PC-9 (cell line): ENCODE data around the gene MKKS. TPM values are rescaled to one million over a fixed set of nuclear protein-coding genes. Genes with fewer than 3 reads are reported as not detected.

Experiments
- BruUV-seq: library from RNA; stranded (reverse); fragments of 400-500 nt; replicated peaks from 2 replicates; lab custom pipeline; 2021; lab: Mats Ljungman, UMichigan
- CTCF ChIA-PET: fragments of 300-600 bp; sonication (Branson Sonifier 250); formaldehyde crosslinking; loops from one replicate; lab custom pipeline; 2022; ENCODE audit warnings: antibody characterized with exemption; lab: Charles Lee
- POLR2A ChIA-PET: fragments of 300-600 bp; sonication (Branson Sonifier 250); formaldehyde crosslinking; loops from one replicate; lab custom pipeline; 2022; ENCODE audit warnings: antibody characterized with exemption; ENCODE audit not compliant: unreplicated experiment; lab: Charles Lee
- DNase-seq, 2 experiments: peaks; one replicate each; pipeline versions ENCODE4 v3.0.0 to v3.0.0-alpha.2; 2015 to 2022; ENCODE audit warnings: mixed read lengths in 1 of 2
- H2AFZ ChIP-seq: fragments of 200-600 bp; sonication (generic); 2 replicates; pipeline ENCODE4 v1.8.1; 2017; ENCODE audit warnings: antibody characterized with exemption
- H3F3A ChIP-seq: fragments of 200-600 bp; sonication (generic); 2 replicates; pipeline ENCODE4 v1.8.1; 2017; ENCODE audit warnings: antibody characterized with exemption, mild to moderate bottlenecking, low read depth; ENCODE audit not compliant: insufficient read depth
- H3K27ac ChIP-seq: fragments of 200-600 bp; sonication (generic); 2 replicates; pipeline ENCODE4 v1.6.1; 2016; ENCODE audit warnings: mixed run types
- H3K27me3 ChIP-seq: fragments of 200-600 bp; sonication (generic); 2 replicates; pipeline ENCODE4 v1.6.1; 2016; ENCODE audit warnings: low read depth, mixed run types; ENCODE audit not compliant: insufficient read depth
- H3K36me3 ChIP-seq: fragments of 200-600 bp; sonication (generic); 2 replicates; pipeline ENCODE4 v1.6.1; 2016; ENCODE audit warnings: low read depth, mixed run types
- H3K4me1 ChIP-seq: fragments of 200-600 bp; sonication (generic); replicated peaks from 2 replicates; pipeline ENCODE4 v1.6.1; 2016; ENCODE audit warnings: mixed run types; ENCODE audit not compliant: insufficient read depth
- H3K4me2 ChIP-seq: fragments of 200-600 bp; sonication (generic); 2 replicates; pipeline ENCODE4 v1.6.1; 2017; ENCODE audit warnings: mixed run types
- H3K4me3 ChIP-seq: fragments of 200-600 bp; sonication (generic); 2 replicates; pipeline ENCODE4 v1.6.1; 2016; ENCODE audit warnings: mixed run types
- H3K79me2 ChIP-seq: fragments of 200-600 bp; sonication (generic); 2 replicates; pipeline ENCODE4 v1.6.1; 2017; ENCODE audit warnings: low read depth, mixed run types
- H3K9me2 ChIP-seq: fragments of 200-600 bp; sonication (generic); 2 replicates; pipeline ENCODE4 v1.8.1; 2017; ENCODE audit warnings: mild to moderate bottlenecking; ENCODE audit not compliant: insufficient read depth
- H3K9me3 ChIP-seq: fragments of 200-600 bp; sonication (generic); 2 replicates; pipeline ENCODE4 v1.8.1; 2016; ENCODE audit warnings: low read depth; ENCODE audit not compliant: insufficient read depth
- H4K20me1 ChIP-seq: fragments of 200-600 bp; sonication (generic); 2 replicates; pipeline ENCODE4 v1.8.1; 2017; ENCODE audit not compliant: insufficient read depth
- EZH2 ChIP-seq: fragments of 200-600 bp; sonication (generic); IDR thresholded peaks from 2 replicates; pipeline ENCODE4 v1.8.0; 2017; ENCODE audit warnings: antibody characterized with exemption, low read depth
- intact Hi-C: fragments of 100-400 bp; cut with micrococcal nuclease; formaldehyde crosslinking; loops from one replicate; pipeline ENCODE4 v1.10.0; 2022; ENCODE audit not compliant: unreplicated experiment
- total RNA-seq: library from RNA; stranded (reverse); gene quantifications from 2 replicates; pipeline ENCODE4 v1.2.3, GENCODE V29; 2021
- TF ChIP-seq, protein P1 (sequence below): fragments of 200-600 bp; sonication (generic); conservative IDR thresholded peaks from 2 replicates; pipeline ENCODE4 v1.6.1; 2017; ENCODE audit warnings: mixed run types, antibody characterized with exemption, mild to moderate bottlenecking, moderate library complexity

MKKS gene
- total RNA-seq, 1 experiment from 2014 or later = 15.2 TPM

DNA sequence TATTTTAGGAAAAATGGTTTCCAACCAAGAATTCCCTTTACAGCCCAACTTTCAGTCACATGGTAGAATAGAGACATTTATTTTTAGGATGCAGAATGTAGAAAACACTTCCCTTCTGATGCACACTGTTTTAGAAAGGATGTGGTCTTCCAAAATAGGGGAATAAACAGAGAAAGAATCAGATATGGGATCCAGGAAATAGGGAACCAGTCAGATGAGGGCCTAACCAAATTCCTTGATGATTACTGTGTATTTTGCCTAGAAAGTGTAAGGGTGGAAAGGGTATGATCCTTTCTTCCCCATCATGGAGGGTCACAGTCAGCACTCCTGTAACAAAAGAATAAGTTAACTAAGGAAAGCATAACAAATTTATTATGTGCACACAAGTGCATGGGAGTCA lies 28.5 kb upstream of the MKKS start:
- peaks cover 15% of the 10 kb centered on the region; the same call in 1 of the 2 replicates for H3K9me3 ChIP-seq
- no peaks in the 10 kb centered on the region for H3K27me3 ChIP-seq
- BruUV-seq = no TSS peak
- peaks cover 2% of the 10 kb centered on the region for H3F3A ChIP-seq
- no peak overlapping the region for H3K27ac ChIP-seq
- H2AFZ ChIP-seq = no peak overlapping the region
- no peaks in the 10 kb centered on the region for H3K9me2 ChIP-seq
- H3K4me3 ChIP-seq = no peak overlapping the region
- 0 out of 2 replicates have a peak, but pooled peaks cover 3% of the 10 kb centered on the region for H3K79me2 ChIP-seq
- TF ChIP-seq EZH2 = no peak
- TF ChIP-seq, protein P1, sequence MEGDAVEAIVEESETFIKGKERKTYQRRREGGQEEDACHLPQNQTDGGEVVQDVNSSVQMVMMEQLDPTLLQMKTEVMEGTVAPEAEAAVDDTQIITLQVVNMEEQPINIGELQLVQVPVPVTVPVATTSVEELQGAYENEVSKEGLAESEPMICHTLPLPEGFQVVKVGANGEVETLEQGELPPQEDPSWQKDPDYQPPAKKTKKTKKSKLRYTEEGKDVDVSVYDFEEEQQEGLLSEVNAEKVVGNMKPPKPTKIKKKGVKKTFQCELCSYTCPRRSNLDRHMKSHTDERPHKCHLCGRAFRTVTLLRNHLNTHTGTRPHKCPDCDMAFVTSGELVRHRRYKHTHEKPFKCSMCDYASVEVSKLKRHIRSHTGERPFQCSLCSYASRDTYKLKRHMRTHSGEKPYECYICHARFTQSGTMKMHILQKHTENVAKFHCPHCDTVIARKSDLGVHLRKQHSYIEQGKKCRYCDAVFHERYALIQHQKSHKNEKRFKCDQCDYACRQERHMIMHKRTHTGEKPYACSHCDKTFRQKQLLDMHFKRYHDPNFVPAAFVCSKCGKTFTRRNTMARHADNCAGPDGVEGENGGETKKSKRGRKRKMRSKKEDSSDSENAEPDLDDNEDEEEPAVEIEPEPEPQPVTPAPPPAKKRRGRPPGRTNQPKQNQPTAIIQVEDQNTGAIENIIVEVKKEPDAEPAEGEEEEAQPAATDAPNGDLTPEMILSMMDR = no peak
- peaks cover 12% of the 10 kb centered on the region for H3K36me3 ChIP-seq
- H3K4me1 ChIP-seq = peaks cover 3% of the 10 kb centered on the region
- intact Hi-C loops = no loop called here
- H4K20me1 ChIP-seq = no peaks in the 10 kb centered on the region
- DNase-seq = no peak
- H3K4me2 ChIP-seq = no peak overlapping the region
- POLR2A ChIA-PET = no interaction called here
- CTCF ChIA-PET = no interaction called here

DNA sequence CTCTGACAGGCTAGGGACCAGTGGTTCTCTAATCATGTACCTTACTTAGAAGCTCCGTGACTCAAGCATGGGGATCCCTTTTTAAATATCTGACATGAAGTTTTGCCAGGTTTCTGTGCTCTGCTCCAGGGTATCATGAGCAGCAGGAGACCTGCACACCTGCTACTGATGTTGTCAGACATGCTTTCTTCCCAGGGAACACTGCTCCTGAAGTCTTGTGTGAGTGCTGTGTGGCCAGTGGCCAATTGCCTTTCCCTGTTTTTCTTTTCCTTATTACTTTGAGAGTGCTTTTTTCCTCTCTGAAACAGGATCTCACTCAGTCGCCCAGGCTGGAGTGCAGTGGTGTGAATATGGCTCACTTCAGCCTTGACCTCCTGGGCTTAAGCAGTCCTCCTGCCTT lies 27.5 kb upstream of the MKKS start:
- intact Hi-C loops = no loop called here
- ChIA-PET CTCF (no interaction called here), POLR2A (no interaction called here)
- no peaks in the 10 kb centered on the region for H3F3A ChIP-seq
- H4K20me1 ChIP-seq = no peaks in the 10 kb centered on the region
- no peaks in the 10 kb centered on the region for H3K4me1 ChIP-seq
- peaks cover 15% of the 10 kb centered on the region; the same call in 1 of the 2 replicates for H3K9me3 ChIP-seq
- no peak overlapping the region for H3K4me2 ChIP-seq
- no peak for DNase-seq
- H3K36me3 ChIP-seq = peaks cover 12% of the 10 kb centered on the region
- no peak for TF ChIP-seq EZH2
- TF ChIP-seq, protein P1 = no peak
- H3K79me2 ChIP-seq = peaks cover 3% of the 10 kb centered on the region; the same call in 1 of the 2 replicates
- no peak overlapping the region for H3K27ac ChIP-seq
- no peak overlapping the region for H2AFZ ChIP-seq
- BruUV-seq = no TSS peak
- H3K4me3 ChIP-seq = no peak overlapping the region
- no peaks in the 10 kb centered on the region for H3K9me2 ChIP-seq
- H3K27me3 ChIP-seq = no peaks in the 10 kb centered on the region

DNA sequence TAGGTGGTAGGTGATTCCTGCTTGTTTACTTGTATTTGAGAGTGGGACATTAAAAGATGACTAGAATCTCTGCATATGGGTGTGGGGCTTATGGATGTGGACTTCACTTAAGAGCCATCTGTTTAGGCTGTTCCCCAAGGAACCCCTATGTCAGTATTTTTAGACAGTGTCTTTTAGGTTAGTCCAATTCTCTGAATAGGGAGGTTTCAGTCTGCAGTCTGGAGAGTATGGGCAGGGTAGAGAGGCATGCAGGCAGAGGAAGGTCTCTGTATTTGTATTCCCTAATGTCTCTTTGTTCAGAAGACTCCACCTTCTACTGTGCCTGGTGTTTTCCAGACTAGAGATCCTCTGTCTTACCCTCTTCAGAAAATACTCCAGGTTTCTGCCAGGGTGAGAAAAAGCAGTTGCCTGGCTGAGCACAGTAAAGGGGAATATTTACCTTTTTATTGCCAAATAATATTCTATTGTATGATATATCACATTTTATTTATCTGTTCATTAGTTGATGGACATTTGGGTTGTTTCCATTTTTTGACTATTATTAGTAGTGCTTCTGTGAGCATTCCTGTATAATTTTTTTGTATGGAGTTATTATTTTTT lies 20.2 kb upstream of the MKKS start:
- TF ChIP-seq EZH2 = no peak
- TF ChIP-seq, protein P1 = no peak

More for the DNA sequence above, 20.2 kb upstream of the MKKS start:
- Histone ChIP-seq H3K4me2 (no peak overlapping the region), H4K20me1 (no peaks in the 10 kb centered on the region), H3K36me3 (no peaks in the 10 kb centered on the region; the same call in 1 of the 2 replicates), H3K9me2 (no peaks in the 10 kb centered on the region), H3K9me3 (0 out of 2 replicates have a peak, but pooled peaks cover 2% of the 10 kb centered on the region), H3K4me1 (no peaks in the 10 kb centered on the region), H3F3A (no peaks in the 10 kb centered on the region), H3K27ac (no peak overlapping the region), H3K27me3 (no peaks in the 10 kb centered on the region), H2AFZ (no peak overlapping the region), H3K79me2 (no peaks in the 10 kb centered on the region; the same call in 1 of the 2 replicates), H3K4me3 (no peak overlapping the region)
- POLR2A ChIA-PET = no interaction called here
- BruUV-seq = no TSS peak
- intact Hi-C loops = no loop called here
- CTCF ChIA-PET = no interaction called here
- DNase-seq = no peak
